Measurements from ENCODE around the gene LAGE3. TPM values are rescaled to one million over a fixed set of nuclear protein-coding genes. Genes with fewer than 3 reads are reported as not detected.

The LAGE3 gene
- 10 to 100 TPM; 10.3 to 26.4 TPM for total RNA-seq
- polyA plus RNA-seq = 10 to 100 TPM; 21.5 to 32.0 TPM
- long read RNA-seq, donor 1, transcript LAGE3-201 (3 exons, 949 nt) = major isoform, 41 of 53 reads
- long read RNA-seq, donor 1, partial matches to known transcripts = 12 of 53 reads
- long read RNA-seq, donor 1, other reads (novel, unspliced or antisense) = 0 of 53 reads
- long read RNA-seq, donor 2, transcript LAGE3-201 (3 exons, 949 nt) = major isoform, 14 of 14 reads
- long read RNA-seq, donor 2, partial matches to known transcripts = 0 of 14 reads
- long read RNA-seq, donor 2, other reads (novel, unspliced or antisense) = 0 of 14 reads
- long read RNA-seq, donor 3, transcript LAGE3-201 (3 exons, 949 nt) = major isoform, 28 of 28 reads
- long read RNA-seq, donor 3, partial matches to known transcripts = 0 of 28 reads
- long read RNA-seq, donor 3, other reads (novel, unspliced or antisense) = 0 of 28 reads
- long read RNA-seq, donor 4, transcript LAGE3-201 (3 exons, 949 nt) = major isoform, 25 of 30 reads
- long read RNA-seq, donor 4, partial matches to known transcripts = 5 of 30 reads
- long read RNA-seq, donor 4, other reads (novel, unspliced or antisense) = 0 of 30 reads
- long read RNA-seq, donor 5, transcript LAGE3-201 (3 exons, 949 nt) = major isoform, 52 of 57 reads
- long read RNA-seq, donor 5, partial matches to known transcripts = 0 of 57 reads
- long read RNA-seq, donor 5, other reads (novel, unspliced or antisense) = 5 of 57 reads

DNA sequence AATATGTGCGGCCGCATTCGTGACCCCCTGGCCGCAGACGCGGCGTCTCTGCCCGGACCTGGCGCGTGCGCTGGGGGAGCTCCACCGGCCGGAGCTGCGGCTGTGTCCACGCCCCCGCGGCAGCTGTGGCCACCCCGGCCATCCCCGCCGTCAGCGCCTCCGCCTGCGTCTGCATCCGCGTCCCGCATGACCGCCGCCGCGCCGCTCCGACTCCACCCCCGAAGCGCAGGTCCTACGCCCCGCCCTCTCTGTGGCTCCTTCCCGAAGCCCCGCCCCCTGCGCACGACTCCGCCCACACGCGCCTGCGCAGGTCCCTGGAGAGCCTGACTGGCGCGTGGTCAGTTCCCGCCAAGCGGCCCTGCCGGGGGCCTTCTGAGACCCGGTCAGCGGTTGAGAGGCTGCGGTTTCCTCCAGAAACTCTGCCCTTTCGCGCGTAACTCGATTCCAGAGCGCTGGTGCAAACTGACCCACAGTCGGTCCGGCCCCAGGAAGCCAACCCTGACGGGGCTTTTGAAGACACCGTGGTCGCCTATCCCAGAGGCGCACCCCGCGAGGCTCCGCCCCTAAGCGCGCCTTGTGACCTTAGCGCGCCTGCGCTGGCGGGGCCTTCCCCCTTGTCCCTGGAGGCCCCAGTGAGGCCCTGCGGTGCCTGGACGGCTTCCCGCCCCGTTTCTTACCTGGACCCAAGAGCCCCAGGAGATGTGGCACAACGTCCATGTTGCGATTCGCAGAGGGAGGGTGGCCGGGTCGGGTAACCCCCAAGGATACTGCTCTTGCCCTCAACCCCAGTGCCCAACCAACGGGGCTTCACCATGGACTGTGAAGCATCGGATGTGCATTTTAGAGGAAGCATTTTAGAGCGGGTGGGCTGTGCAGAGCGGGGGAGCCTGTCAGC, at the start of gene LAGE3:
Gene LAGE3, minus strand, starts transcription at position 554 of the 895 bp plus-strand sequence. Its CDS starts 366 bp downstream, at position 188.
- Histone ChIP-seq H3K4me3 (peak within 1 kb of the TSS; percentile 17), H3K9ac (ENCODE audit: insufficient read depth in 1 of 2, low read length in 2 of 2) (peak within 1 kb of the TSS in 1 of 2 donors; percentile 5), H3K36me3 (ENCODE audit: control insufficient read depth in 4 of 4, insufficient read depth in 4 of 4, low read length in 4 of 4) (peaks cover 0 to 2% (median 0%) of the 10 kb centered on the region in 4 donors), H3K27me3 (ENCODE audit: control insufficient read depth in 3 of 3, insufficient read depth in 3 of 3, low read length in 2 of 3) (no peaks in the 10 kb centered on the region), H3K9me3 (ENCODE audit: control insufficient read depth in 4 of 4, insufficient read depth in 3 of 4, low read length in 3 of 4) (peaks cover 0 to 2% (median 0%) of the 10 kb centered on the region in 4 donors), H3K4me1 (ENCODE audit: control insufficient read depth in 5 of 5, insufficient read depth in 5 of 5, low read length in 5 of 5) (no peaks in the 10 kb centered on the region), H3K27ac (ENCODE audit: low read depth in 1 of 2, low read length in 1 of 2) (peak within 1 kb of the TSS; percentile 78 to 81)
- TF ChIP-seq, protein P1, sequence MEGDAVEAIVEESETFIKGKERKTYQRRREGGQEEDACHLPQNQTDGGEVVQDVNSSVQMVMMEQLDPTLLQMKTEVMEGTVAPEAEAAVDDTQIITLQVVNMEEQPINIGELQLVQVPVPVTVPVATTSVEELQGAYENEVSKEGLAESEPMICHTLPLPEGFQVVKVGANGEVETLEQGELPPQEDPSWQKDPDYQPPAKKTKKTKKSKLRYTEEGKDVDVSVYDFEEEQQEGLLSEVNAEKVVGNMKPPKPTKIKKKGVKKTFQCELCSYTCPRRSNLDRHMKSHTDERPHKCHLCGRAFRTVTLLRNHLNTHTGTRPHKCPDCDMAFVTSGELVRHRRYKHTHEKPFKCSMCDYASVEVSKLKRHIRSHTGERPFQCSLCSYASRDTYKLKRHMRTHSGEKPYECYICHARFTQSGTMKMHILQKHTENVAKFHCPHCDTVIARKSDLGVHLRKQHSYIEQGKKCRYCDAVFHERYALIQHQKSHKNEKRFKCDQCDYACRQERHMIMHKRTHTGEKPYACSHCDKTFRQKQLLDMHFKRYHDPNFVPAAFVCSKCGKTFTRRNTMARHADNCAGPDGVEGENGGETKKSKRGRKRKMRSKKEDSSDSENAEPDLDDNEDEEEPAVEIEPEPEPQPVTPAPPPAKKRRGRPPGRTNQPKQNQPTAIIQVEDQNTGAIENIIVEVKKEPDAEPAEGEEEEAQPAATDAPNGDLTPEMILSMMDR (IDR thresholded peaks at IDR 0.05; ENCODE audit: control extremely low read depth, extremely low read depth) = no peak
- DNase-seq (peak; percentile 89 to 94 (median 92)), ATAC-seq (ENCODE audit: insufficient read depth, low FRiP score) (peak; percentile 91)
- 2 to 38% methylated on average over 38 to 85 of the region's 85 CpGs for WGBS, 2 donors

DNA sequence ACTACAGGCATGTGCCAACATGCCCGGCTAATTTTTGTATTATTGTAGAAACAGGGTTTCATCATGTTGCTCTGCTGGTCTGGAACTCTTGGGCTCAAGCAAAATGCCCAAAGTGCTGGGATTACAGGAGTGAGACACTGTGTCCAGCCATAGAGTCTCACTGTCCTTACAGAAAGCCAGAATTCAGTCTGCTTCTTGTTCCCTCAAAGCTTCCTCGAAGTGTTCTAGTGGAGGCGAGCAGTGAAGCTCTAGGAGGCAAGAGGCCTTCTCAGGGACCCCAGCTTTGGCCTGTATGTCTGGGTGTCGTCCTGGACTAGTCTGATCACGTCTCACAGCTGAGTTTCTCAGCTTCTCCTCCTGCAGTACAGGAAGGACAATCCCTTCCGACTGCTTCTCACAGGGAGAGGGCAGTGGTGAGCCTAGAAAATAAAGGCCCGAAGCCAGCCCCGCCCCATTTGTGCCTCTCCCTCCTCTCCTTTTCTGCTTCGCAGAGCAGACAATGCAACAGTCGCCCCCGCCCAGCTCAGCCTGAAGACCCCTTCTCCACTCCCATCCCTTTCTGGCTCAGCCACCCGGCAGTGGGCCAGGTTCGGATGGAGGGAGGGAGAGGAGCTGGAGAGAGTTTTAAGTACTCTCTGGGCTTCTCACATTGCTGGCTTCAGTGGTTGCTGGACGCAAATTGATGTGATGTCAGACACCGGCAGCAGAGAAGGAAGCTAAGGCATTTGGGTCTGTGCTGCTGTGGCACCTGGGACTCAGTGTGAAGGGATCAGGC, 48.0 kb upstream of the LAGE3 start:
- Histone ChIP-seq H3K4me1 (ENCODE audit: control insufficient read depth in 5 of 5, insufficient read depth in 5 of 5, low read length in 5 of 5) (peaks cover 0 to 8% (median 3%) of the 10 kb centered on the region in 5 donors), H3K9ac (ENCODE audit: insufficient read depth in 1 of 2, low read length in 2 of 2) (peak overlapping the region in 1 of 2 donors; percentile 77), H3K4me3 (no peak overlapping the region), H3K27ac (ENCODE audit: low read depth in 1 of 2, low read length in 1 of 2) (peak overlapping the region; percentile 47 to 83), H3K27me3 (ENCODE audit: control insufficient read depth in 3 of 3, insufficient read depth in 3 of 3, low read length in 2 of 3) (no peaks in the 10 kb centered on the region), H3K36me3 (ENCODE audit: control insufficient read depth in 4 of 4, insufficient read depth in 4 of 4, low read length in 4 of 4) (peaks cover 0 to under 1% (median 0%) of the 10 kb centered on the region in 4 donors), H3K9me3 (ENCODE audit: control insufficient read depth in 4 of 4, insufficient read depth in 3 of 4, low read length in 3 of 4) (no peaks in the 10 kb centered on the region)
- WGBS, 2 donors = 4 to 22% methylated on average over 12 to 15 of the region's 15 CpGs
- TF ChIP-seq, protein P1 (IDR thresholded peaks at IDR 0.05; ENCODE audit: control extremely low read depth, extremely low read depth) = peak; percentile 32
- DNase-seq (peak; percentile 93 to 96 (median 94)), ATAC-seq (ENCODE audit: insufficient read depth, low FRiP score) (peak; percentile 80)

All from lung (tissue), 16 donors.